HL-60 (cell line): ENCODE measurements around the gene ANLN.

Experiments
- GABPA ChIP-seq: IDR thresholded peaks from 2 replicates; pipeline ENCODE4 v1.6.1; 2012; ENCODE audit warnings: low read depth
- POLR2AphosphoS5 ChIP-seq: IDR thresholded peaks from 2 replicates; pipeline ENCODE4 v1.6.1; 2012; ENCODE audit warnings: low read depth
- REST ChIP-seq: IDR thresholded peaks from 2 replicates; pipeline ENCODE4 v1.6.1; 2012; ENCODE audit warnings: low read depth; ENCODE audit not compliant: insufficient replicate concordance
- TF ChIP-seq, protein P1 (sequence below): IDR thresholded peaks from one replicate; pipeline ENCODE4 v1.5.1; 2011; ENCODE audit warnings: low read length, control low read depth, inconsistent platforms; ENCODE audit not compliant: insufficient read depth

- TF ChIP-seq, protein P1, sequence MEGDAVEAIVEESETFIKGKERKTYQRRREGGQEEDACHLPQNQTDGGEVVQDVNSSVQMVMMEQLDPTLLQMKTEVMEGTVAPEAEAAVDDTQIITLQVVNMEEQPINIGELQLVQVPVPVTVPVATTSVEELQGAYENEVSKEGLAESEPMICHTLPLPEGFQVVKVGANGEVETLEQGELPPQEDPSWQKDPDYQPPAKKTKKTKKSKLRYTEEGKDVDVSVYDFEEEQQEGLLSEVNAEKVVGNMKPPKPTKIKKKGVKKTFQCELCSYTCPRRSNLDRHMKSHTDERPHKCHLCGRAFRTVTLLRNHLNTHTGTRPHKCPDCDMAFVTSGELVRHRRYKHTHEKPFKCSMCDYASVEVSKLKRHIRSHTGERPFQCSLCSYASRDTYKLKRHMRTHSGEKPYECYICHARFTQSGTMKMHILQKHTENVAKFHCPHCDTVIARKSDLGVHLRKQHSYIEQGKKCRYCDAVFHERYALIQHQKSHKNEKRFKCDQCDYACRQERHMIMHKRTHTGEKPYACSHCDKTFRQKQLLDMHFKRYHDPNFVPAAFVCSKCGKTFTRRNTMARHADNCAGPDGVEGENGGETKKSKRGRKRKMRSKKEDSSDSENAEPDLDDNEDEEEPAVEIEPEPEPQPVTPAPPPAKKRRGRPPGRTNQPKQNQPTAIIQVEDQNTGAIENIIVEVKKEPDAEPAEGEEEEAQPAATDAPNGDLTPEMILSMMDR, result no peak
- no peak for TF ChIP-seq REST
- no peak for TF ChIP-seq GABPA
- no peak for TF ChIP-seq POLR2AphosphoS5
Observed at GRCh38 chr7:36387435-36388231, 2.0 kb upstream of the ANLN start.
